NCI-H82 treated with DMSO at 0.1 percent for 48 hours (cell line): ENCODE measurements around the gene DDX59.
A peak's percentile ranks its signal among the peaks of the same experiment; 100 is the strongest.

Experiments used
- DNase-seq: peaks from one replicate; lab custom pipeline; 2025; ENCODE audit not compliant: unreplicated experiment; lab: John Stamatoyannopoulos, UW

DDX59 gene

GRCh38 chr1:200669314-200670241, at the start of gene DDX59:
DDX59 (minus strand) TSS chr1:200669907; CDS start chr1:200666740, 3,167 bp downstream.
- DNase-seq: peak; percentile 96

DNA sequence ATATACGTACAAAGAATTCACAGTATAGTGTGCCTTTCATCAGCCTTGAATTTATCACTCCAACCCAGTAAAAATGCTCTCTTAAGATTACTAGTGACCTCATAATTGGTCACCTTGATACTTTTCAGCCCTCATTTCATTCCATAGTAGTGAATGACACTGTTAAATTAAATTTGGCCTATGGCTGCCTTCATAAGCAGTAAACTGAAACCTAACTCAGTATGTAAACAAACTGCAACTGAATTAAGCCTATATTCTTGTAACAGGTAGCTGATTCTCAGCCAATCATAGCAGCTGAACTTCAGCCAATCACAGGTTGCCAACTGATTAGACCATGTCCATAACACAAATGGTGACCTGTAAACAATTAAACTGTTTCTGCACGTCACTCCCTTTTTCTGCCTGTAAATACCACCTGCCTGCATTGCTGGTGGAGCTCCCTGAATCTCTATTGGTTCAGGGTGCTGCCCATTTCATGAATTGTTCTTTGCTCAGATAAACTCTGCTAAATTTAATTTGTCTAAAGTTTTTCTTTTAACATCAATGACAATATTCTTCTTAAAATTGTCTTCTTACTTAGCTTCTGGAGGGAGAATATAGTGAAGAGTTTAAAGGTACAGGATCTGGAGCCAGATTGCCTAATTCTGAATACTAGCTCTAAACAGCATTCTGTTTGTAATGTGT, 44.9 kb upstream of the DDX59 start:
- no peak for DNase-seq

DNA sequence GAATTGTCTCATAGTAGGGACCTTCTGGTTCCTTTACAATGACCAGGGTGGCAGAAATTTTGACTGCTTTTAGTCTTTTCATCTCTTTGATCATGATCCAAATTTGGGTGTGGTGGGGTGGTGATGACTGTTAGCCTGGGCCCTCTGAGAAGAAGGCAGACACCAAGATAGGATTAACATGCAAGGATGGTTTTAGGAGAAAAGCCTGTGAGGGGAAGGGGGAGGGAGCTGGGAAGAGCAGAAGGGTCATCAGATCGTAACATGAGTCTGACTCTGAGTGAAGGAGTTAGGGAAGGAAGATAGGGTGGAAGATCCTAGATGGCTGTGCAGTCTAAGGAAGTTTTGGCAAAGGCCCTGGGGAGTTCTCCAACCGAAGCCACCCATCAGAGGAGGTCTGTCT, 40.5 kb upstream of the DDX59 start:
- peak; percentile 68 for DNase-seq

DNA sequence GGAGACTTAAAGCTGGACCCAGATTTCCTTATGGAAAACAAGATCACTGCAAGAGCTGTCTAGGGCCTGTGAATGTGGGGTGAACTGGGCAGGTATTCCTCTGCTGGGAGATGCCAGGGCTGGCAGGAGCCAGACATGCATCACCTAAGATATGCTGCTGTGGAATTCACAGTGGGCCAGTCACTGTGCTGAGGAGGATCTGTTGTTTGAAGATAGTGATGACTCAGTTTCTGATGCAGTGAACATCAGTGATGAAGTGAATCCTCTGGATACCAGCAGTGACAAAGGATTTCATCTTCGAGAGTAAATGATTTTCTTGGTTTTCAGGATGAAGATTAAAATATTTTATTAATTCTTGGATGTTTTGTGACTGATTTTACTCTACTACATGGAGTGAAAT, 39.1 kb upstream of the DDX59 start:
- no peak for DNase-seq

DNA sequence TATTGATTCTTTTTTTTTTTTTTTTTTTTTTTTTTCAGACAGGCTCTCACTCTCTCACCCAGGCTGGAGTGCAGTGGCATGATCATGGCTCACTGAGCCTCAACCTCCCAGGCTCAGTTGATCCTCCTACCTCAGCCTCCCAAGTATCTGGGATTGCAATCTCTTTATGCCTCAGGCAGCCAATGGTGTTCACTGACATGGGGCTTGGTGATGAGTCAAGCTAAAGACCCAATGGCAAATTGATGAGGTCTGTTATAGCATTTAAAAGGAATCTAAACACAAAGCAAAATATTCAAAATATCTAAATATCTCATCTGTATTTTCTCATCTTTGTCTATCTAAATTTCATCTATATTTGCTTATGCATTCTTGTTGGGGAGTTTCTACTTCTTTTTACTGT, 38.5 kb upstream of the DDX59 start:
- DNase-seq: no peak

DNA sequence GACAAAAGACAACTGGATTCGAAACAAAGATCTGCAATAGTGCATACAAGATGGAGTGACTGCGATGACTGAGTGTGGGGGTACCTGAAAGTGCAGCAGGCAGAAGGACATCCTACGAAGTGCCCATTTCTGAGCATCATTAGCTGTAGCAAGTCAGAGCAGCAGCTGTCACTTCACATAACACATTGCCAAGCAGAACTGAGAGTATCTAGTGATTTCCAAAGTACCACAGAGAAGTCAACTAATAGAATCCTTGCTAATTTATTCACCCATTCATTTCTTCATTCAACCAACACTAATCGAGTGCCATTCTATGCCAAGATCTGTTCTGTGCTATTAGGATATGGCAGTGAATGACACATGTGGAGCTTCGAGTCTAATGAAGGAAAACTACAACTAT, 37.4 kb upstream of the DDX59 start:
- no peak for DNase-seq

GRCh38 chr1:200706111-200706814, 36.6 kb upstream of the DDX59 start:
- peak; percentile 75 for DNase-seq

DNA sequence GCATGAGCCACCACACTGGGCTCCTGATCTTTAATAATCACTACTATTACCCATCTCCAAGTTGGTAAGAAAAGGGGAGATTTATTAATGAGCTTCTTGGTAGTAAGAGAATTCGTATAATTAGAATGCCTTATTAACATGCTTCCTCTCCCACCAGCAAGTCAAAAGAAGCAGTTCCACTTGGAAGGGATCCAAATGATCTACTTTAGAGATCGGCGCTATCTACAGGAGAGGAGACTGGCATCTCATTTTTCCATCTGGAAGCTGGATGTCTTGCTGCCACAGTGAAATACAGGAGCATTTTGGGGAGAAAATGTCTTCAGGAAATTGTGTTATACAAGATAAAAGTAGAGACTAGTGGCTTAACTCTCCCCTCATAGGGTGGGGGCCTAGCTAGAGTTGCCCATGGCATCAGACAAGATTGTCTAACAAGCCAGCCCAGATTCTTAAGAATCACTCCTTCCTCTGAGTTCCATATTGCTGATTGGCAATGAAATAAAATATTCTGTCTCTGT, 35.3 kb upstream of the DDX59 start:
- DNase-seq: no peak

DNA sequence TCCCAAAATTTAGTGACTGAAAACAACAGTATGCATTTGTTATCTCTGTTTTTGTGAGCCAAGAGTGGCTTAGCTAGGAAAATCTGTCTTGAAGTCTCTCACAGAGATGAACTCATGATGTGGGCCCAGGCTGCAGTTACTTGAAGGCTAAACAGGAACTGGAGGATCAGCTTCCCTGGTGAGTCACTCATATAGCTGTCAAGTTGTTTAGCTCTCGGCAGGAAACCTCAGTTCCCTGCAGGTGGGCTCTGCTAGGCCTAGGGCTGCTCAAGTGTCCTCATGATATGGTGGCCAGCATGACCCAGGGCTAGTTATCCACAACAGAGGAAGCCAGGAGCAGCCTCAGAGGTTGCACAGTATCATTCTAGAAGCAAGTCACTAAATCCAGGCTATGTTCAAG, 30.2 kb upstream of the DDX59 start:
- DNase-seq: no peak

GRCh38 chr1:200694738-200695137, 25.0 kb upstream of the DDX59 start:
- no peak for DNase-seq

GRCh38 chr1:200693327-200693726, 23.6 kb upstream of the DDX59 start:
- no peak for DNase-seq

DNA sequence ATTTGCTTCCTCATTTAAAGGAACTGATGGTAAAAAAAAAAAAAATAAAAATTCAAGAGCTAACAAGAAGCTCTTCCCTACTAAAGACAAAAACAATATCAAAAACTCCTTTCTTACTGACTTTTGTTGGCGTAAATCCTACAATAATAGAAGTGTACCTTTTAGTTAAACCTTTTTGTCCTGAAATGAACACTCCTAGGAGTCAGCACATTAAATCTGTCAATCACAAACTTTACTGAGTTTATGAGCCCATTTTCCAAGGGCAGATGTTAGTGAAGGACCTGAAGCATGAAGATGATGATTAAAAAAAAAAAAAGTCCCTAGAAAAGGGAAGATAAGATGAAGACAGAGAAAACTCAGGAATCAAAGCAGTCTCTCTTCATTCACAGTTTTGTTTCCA, 22.6 kb upstream of the DDX59 start:
- no peak for DNase-seq

DNA sequence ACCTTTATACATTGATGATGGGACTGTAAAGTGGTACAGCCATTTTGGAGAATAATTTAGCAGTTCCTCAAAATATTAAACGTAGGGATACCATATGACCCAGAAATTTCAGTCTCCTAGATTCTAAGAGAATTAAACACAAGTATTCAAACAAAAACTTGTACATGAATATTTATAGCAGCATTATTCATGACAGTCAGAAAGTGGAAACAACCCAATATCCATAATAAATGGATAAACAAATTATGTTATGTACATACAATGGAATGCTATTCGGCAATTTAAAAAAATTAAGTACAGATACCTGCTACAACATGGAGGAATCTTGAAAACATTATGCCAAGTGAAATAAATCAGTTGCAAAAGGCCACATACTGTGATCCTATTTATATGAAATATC, 16.9 kb upstream of the DDX59 start:
- DNase-seq: no peak

GRCh38 chr1:200684015-200684414, 14.3 kb upstream of the DDX59 start:
- DNase-seq: no peak

GRCh38 chr1:200683298-200683697, 13.6 kb upstream of the DDX59 start:
- no peak for DNase-seq

GRCh38 chr1:200681231-200681630, 11.5 kb upstream of the DDX59 start:
- DNase-seq: no peak

GRCh38 chr1:200676829-200677228, 7.1 kb upstream of the DDX59 start:
- DNase-seq: peak; percentile 64

GRCh38 chr1:200675588-200675852, 5.8 kb upstream of the DDX59 start:
- DNase-seq: no peak

- DNase-seq: no peak
Measured at GRCh38 chr1:200674838-200675587, 5.3 kb upstream of the DDX59 start.

- DNase-seq: no peak
Measured at GRCh38 chr1:200673952-200674823, 4.5 kb upstream of the DDX59 start.
